ENCODE data around the gene NDUFS2. TPM values are rescaled to one million over a fixed set of nuclear protein-coding genes. Genes with fewer than 3 reads are reported as not detected.

The NDUFS2 gene
- total and polyA plus RNA-seq, 9 of the 15 experiments (the other 6 are each of a cell fraction or from before 2014, with no cell fraction given) = 70.0 to 176 (median 141) TPM

GRCh38 chr1:161222175-161223019 lies 20.2 kb downstream of the NDUFS2 start (continued):
- TF ChIP-seq, protein P1, sequence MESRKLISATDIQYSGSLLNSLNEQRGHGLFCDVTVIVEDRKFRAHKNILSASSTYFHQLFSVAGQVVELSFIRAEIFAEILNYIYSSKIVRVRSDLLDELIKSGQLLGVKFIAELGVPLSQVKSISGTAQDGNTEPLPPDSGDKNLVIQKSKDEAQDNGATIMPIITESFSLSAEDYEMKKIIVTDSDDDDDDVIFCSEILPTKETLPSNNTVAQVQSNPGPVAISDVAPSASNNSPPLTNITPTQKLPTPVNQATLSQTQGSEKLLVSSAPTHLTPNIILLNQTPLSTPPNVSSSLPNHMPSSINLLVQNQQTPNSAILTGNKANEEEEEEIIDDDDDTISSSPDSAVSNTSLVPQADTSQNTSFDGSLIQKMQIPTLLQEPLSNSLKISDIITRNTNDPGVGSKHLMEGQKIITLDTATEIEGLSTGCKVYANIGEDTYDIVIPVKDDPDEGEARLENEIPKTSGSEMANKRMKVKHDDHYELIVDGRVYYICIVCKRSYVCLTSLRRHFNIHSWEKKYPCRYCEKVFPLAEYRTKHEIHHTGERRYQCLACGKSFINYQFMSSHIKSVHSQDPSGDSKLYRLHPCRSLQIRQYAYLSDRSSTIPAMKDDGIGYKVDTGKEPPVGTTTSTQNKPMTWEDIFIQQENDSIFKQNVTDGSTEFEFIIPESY (CRISPR knock-in tag; IDR thresholded peaks at IDR 0.05) = no peak
- TF ChIP-seq ATF3 (IDR thresholded peaks at IDR 0.05) = 0 out of 2 replicates have a peak, but pooled peaks have one; percentile 24
- TF ChIP-seq ATF3 (CRISPR knock-in tag; conservative IDR thresholded peaks at IDR 0.05) = no peak
- TF ChIP-seq NCOA6 (IDR thresholded peaks at IDR 0.05) = no peak
- TF ChIP-seq CEBPB (tag; IDR thresholded peaks at IDR 0.05) = no peak
